ENCODE measurements around the gene PLD1. TPM values are rescaled to one million over a fixed set of nuclear protein-coding genes. Genes with fewer than 3 reads are reported as not detected.

The PLD1 gene
- total RNA-seq, 5 donors from 2014 or later (not counting 1 experiment from before 2014, with no cell fraction given), result 1.8 to 3.9 (median 3.2) TPM

GRCh38 chr3:171685116-171685895 is 125.0 kb downstream of the PLD1 start:
- POLR2A ChIA-PET, result no interaction called here

GRCh38 chr3:171684221-171684620 is 126.1 kb downstream of the PLD1 start:
- Histone ChIP-seq H3K9me3 (no peaks in the 10 kb centered on the region), H3K36me3 (ENCODE audit: control insufficient read depth in 2 of 2, extremely low read depth in 1 of 2, insufficient read depth in 1 of 2, low read length in 1 of 2) (no peaks in the 10 kb centered on the region), H3K4me3 (ENCODE audit: control insufficient read depth in 1 of 2, extremely low read depth in 1 of 2, low read length in 1 of 2) (no peak overlapping the region), H3K4me1 (ENCODE audit: control insufficient read depth in 1 of 2, extremely low read depth in 1 of 2, insufficient read depth in 2 of 2, low read length in 2 of 2) (no peaks in the 10 kb centered on the region), H3K27me3 (replicated peaks in 1 of 2; ENCODE audit: control insufficient read depth in 2 of 2, extremely low read depth in 1 of 2, insufficient read depth in 2 of 2, low read length in 1 of 2) (no peaks in the 10 kb centered on the region), H3K27ac (ENCODE audit: low read length) (no peak overlapping the region)
- H3K4me3 Mint-ChIP-seq, result no peak overlapping the region
- H3K27me3 Mint-ChIP-seq, result peaks cover 6 to 19% of the 10 kb centered on the region in 2 donors
- DNase-seq, result no peak
- H3K4me1 Mint-ChIP-seq, result no peaks in the 10 kb centered on the region
- ChIA-PET POLR2A (no interaction called here), CTCF (no interaction called here)
- WGBS (ENCODE audit: insufficient coverage), result 83% methylated on average over 1 of the region's 2 CpGs
- no peak for ATAC-seq (replicated peaks in 1 of 4)
- no peaks in the 10 kb centered on the region for H3K9me3 Mint-ChIP-seq
- H3K27ac Mint-ChIP-seq, result no peak overlapping the region
- no peaks in the 10 kb centered on the region for H3K36me3 Mint-ChIP-seq

More at GRCh38 chr3:171685116-171685895, 125.0 kb downstream of the PLD1 start:
- CTCF ChIA-PET, result no interaction called here
- no peak for DNase-seq
- Histone ChIP-seq H3K27me3 (replicated peaks in 1 of 2; ENCODE audit: control insufficient read depth in 2 of 2, extremely low read depth in 1 of 2, insufficient read depth in 2 of 2, low read length in 1 of 2) (no peaks in the 10 kb centered on the region), H3K4me1 (ENCODE audit: control insufficient read depth in 1 of 2, extremely low read depth in 1 of 2, insufficient read depth in 2 of 2, low read length in 2 of 2) (no peaks in the 10 kb centered on the region), H3K27ac (ENCODE audit: low read length) (no peak overlapping the region), H3K36me3 (ENCODE audit: control insufficient read depth in 2 of 2, extremely low read depth in 1 of 2, insufficient read depth in 1 of 2, low read length in 1 of 2) (no peaks in the 10 kb centered on the region), H3K9me3 (no peaks in the 10 kb centered on the region), H3K4me3 (ENCODE audit: control insufficient read depth in 1 of 2, extremely low read depth in 1 of 2, low read length in 1 of 2) (no peak overlapping the region)
- Mint-ChIP-seq H3K27ac (no peak overlapping the region), H3K27me3 (peaks cover 6 to 19% of the 10 kb centered on the region in 2 donors), H3K4me1 (peaks cover 0 to 2% (median 2%) of the 10 kb centered on the region in 3 donors), H3K9me3 (no peaks in the 10 kb centered on the region), H3K36me3 (no peaks in the 10 kb centered on the region), H3K4me3 (no peak overlapping the region)
- WGBS (ENCODE audit: insufficient coverage), result 84% methylated on average over 5 of the region's 6 CpGs
- no peak for ATAC-seq (replicated peaks in 1 of 4)

DNA sequence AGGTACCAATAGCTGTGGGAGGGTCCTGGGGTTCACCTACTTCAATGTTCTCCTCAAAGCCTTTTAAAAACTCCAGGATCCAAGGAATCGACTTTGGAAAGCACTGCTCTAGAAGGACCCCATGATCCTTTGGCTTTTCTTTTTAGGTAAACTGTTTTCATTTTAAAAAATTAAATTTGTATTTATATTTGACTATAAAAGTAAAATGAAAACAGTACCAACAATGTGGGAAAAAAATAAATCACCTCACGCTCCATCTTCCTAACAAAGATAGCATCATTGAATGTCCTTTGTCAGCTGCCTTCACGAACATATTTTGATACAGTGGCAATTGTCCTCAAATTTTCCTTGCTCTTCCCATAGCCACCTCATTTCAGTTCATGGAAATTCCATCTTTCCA is 127.5 kb downstream of the PLD1 start:
- ATAC-seq (replicated peaks in 1 of 4), result no peak
- 62% methylated on average over 1 of the region's 3 CpGs for WGBS (ENCODE audit: insufficient coverage)

DNA sequence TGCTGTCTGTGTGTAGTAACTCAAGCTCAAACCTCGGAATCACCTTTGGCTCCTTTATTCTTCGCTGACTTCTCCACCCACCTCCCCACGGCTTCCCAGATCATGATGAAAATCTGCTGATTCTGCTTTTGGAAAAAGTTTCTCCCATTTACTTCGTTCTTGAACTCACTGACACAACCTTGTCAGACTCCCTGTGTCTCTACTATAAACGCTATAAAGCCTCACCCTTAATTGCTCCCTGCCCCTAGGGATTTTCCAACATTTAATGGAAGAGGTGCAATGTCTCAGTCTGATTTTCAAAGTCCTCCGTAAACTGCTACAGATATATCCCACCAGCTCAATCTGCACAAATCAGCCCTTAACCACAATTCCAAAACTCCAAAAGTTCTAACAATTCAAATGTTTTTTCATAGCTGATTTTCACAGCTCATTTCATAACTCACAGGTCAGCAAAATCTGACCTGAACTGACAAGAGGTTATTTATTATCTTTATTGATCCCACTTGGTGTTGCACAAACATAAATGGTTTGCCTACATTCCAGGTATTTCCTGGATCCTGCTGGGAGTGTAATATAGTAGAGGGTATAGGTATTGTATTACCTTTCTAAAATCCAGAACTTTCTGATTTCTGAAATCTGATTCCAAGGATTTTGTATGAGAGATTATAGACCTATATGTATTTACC is 129.4 kb downstream of the PLD1 start:
- POLR2A ChIA-PET, result no interaction called here
- Histone ChIP-seq H3K27ac (ENCODE audit: low read length) (no peak overlapping the region), H3K36me3 (ENCODE audit: control insufficient read depth in 2 of 2, extremely low read depth in 1 of 2, insufficient read depth in 1 of 2, low read length in 1 of 2) (no peaks in the 10 kb centered on the region), H3K27me3 (replicated peaks in 1 of 2; ENCODE audit: control insufficient read depth in 2 of 2, extremely low read depth in 1 of 2, insufficient read depth in 2 of 2, low read length in 1 of 2) (no peaks in the 10 kb centered on the region), H3K9me3 (no peaks in the 10 kb centered on the region), H3K4me3 (ENCODE audit: control insufficient read depth in 1 of 2, extremely low read depth in 1 of 2, low read length in 1 of 2) (no peak overlapping the region), H3K4me1 (ENCODE audit: control insufficient read depth in 1 of 2, extremely low read depth in 1 of 2, insufficient read depth in 2 of 2, low read length in 2 of 2) (no peaks in the 10 kb centered on the region)
- Mint-ChIP-seq H3K4me3 (no peak overlapping the region), H3K27ac (no peak overlapping the region), H3K9me3 (no peaks in the 10 kb centered on the region), H3K36me3 (no peaks in the 10 kb centered on the region), H3K27me3 (peaks cover 6 to 15% of the 10 kb centered on the region in 2 donors), H3K4me1 (no peaks in the 10 kb centered on the region)
- no peak for ATAC-seq (replicated peaks in 1 of 4)
- CTCF ChIA-PET, result no interaction called here
- 76% methylated on average over 4 of the region's 6 CpGs for WGBS (ENCODE audit: insufficient coverage)
- no peak for DNase-seq

More for the DNA sequence above, 127.5 kb downstream of the PLD1 start:
- no peaks in the 10 kb centered on the region for H3K27me3 ChIP-seq (replicated peaks in 1 of 2; ENCODE audit: control insufficient read depth in 2 of 2, extremely low read depth in 1 of 2, insufficient read depth in 2 of 2, low read length in 1 of 2)
- POLR2A ChIA-PET, result no interaction called here
- no peaks in the 10 kb centered on the region for H3K36me3 ChIP-seq (ENCODE audit: control insufficient read depth in 2 of 2, extremely low read depth in 1 of 2, insufficient read depth in 1 of 2, low read length in 1 of 2)
- Mint-ChIP-seq H3K27me3 (peaks cover 6 to 19% of the 10 kb centered on the region in 2 donors), H3K9me3 (no peaks in the 10 kb centered on the region), H3K27ac (no peak overlapping the region), H3K4me1 (no peaks in the 10 kb centered on the region), H3K36me3 (no peaks in the 10 kb centered on the region), H3K4me3 (no peak overlapping the region)
- H3K27ac ChIP-seq (ENCODE audit: low read length), result no peak overlapping the region
- H3K4me3 ChIP-seq (ENCODE audit: control insufficient read depth in 1 of 2, extremely low read depth in 1 of 2, low read length in 1 of 2), result no peak overlapping the region
- no peaks in the 10 kb centered on the region for H3K9me3 ChIP-seq
- CTCF ChIA-PET, result no interaction called here
- DNase-seq, result no peak
- no peaks in the 10 kb centered on the region for H3K4me1 ChIP-seq (ENCODE audit: control insufficient read depth in 1 of 2, extremely low read depth in 1 of 2, insufficient read depth in 2 of 2, low read length in 2 of 2)

GRCh38 chr3:171678971-171679492 is 131.3 kb downstream of the PLD1 start:
- POLR2A ChIA-PET, result no interaction called here
- H3K9me3 Mint-ChIP-seq, result no peaks in the 10 kb centered on the region
- Histone ChIP-seq H3K36me3 (ENCODE audit: control insufficient read depth in 2 of 2, extremely low read depth in 1 of 2, insufficient read depth in 1 of 2, low read length in 1 of 2) (no peaks in the 10 kb centered on the region), H3K4me1 (ENCODE audit: control insufficient read depth in 1 of 2, extremely low read depth in 1 of 2, insufficient read depth in 2 of 2, low read length in 2 of 2) (no peaks in the 10 kb centered on the region), H3K9me3 (no peaks in the 10 kb centered on the region), H3K27ac (ENCODE audit: low read length) (no peak overlapping the region), H3K27me3 (replicated peaks in 1 of 2; ENCODE audit: control insufficient read depth in 2 of 2, extremely low read depth in 1 of 2, insufficient read depth in 2 of 2, low read length in 1 of 2) (no peaks in the 10 kb centered on the region), H3K4me3 (ENCODE audit: control insufficient read depth in 1 of 2, extremely low read depth in 1 of 2, low read length in 1 of 2) (no peak overlapping the region)
- 100% methylated on average over 2 of the region's 3 CpGs for WGBS (ENCODE audit: insufficient coverage)
- no peak overlapping the region for H3K4me3 Mint-ChIP-seq
- no peaks in the 10 kb centered on the region for H3K36me3 Mint-ChIP-seq
- CTCF ChIA-PET, result interaction anchor here in 1 of 2 donors (0.5 to 0.7 kb wide), 2 partner anchors 18 to 155 kb away, joined by 3 read pairs; no protein-coding TSS in a partner anchor
- no peaks in the 10 kb centered on the region for H3K4me1 Mint-ChIP-seq
- DNase-seq, result no peak
- H3K27ac Mint-ChIP-seq, result no peak overlapping the region
- ATAC-seq (replicated peaks in 1 of 4), result no peak
- peaks cover 5 to 15% of the 10 kb centered on the region in 2 donors for H3K27me3 Mint-ChIP-seq

DNA sequence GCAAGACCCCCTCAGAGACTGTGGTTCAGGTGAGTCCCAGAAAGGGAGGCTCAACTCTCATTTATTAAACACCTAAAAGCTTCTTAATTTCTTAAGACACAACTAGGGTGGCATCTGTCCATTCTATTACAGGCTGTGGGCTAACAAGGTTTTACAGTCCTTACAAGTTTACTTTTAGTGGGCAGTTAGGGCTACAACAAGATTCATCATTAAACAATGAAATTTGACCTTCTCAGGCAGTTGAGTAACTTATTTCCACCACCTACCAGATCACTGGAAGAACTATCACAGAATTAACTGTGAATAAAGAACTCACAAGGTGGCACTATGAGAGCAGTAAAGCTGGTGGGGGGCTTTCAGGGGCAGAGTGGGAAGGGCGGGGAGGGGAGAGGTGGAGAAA is 132.6 kb downstream of the PLD1 start:
- Histone ChIP-seq H3K4me1 (ENCODE audit: control insufficient read depth in 1 of 2, extremely low read depth in 1 of 2, insufficient read depth in 2 of 2, low read length in 2 of 2) (no peaks in the 10 kb centered on the region), H3K36me3 (ENCODE audit: control insufficient read depth in 2 of 2, extremely low read depth in 1 of 2, insufficient read depth in 1 of 2, low read length in 1 of 2) (no peaks in the 10 kb centered on the region), H3K27me3 (replicated peaks in 1 of 2; ENCODE audit: control insufficient read depth in 2 of 2, extremely low read depth in 1 of 2, insufficient read depth in 2 of 2, low read length in 1 of 2) (no peaks in the 10 kb centered on the region), H3K9me3 (no peaks in the 10 kb centered on the region), H3K4me3 (ENCODE audit: control insufficient read depth in 1 of 2, extremely low read depth in 1 of 2, low read length in 1 of 2) (no peak overlapping the region), H3K27ac (ENCODE audit: low read length) (no peak overlapping the region)
- ChIA-PET POLR2A (no interaction called here), CTCF (interaction anchor here in 1 of 2 donors (0.6 kb wide), 1 partner anchor 310 kb away, joined by 8 read pairs; no protein-coding TSS in a partner anchor)
- H3K36me3 Mint-ChIP-seq, result no peaks in the 10 kb centered on the region
- ATAC-seq (replicated peaks in 1 of 4) (no peak), DNase-seq (no peak)
- no CpG with 5 or more reads among the region's 1 CpG for WGBS (ENCODE audit: insufficient coverage)
- peaks cover 0 to 6% of the 10 kb centered on the region in 2 donors for H3K27me3 Mint-ChIP-seq
- no peaks in the 10 kb centered on the region for H3K9me3 Mint-ChIP-seq
- H3K4me1 Mint-ChIP-seq, result no peaks in the 10 kb centered on the region
- H3K27ac Mint-ChIP-seq, result no peak overlapping the region
- no peak overlapping the region for H3K4me3 Mint-ChIP-seq

Measured in T-cell (primary cell).